HepG2 (cell line): ENCODE results near the gene LIMS2. TPM values are rescaled to one million over a fixed set of nuclear protein-coding genes. Genes with fewer than 3 reads are reported as not detected.

Experiments used
- CSRNP1 ChIP-seq: sonication (generic); formaldehyde crosslinking; IDR thresholded peaks from 2 replicates; pipeline ENCODE4 v1.8.1; 2023; ENCODE audit warnings: mild to moderate bottlenecking, missing genetic modification reagents
- GABPB1 ChIP-seq: IDR thresholded peaks from 2 replicates; pipeline ENCODE4 v1.6.1; 2016; ENCODE audit warnings: mild to moderate bottlenecking, missing genetic modification reagents, moderate library complexity, missing compliant biosample characterization
- HIC2 ChIP-seq: sonication (generic); formaldehyde crosslinking; IDR thresholded peaks from 2 replicates; pipeline ENCODE4 v1.9.0; 2022; ENCODE audit warnings: low read depth, missing genetic modification reagents
- MEIS2 ChIP-seq: sonication (generic); formaldehyde crosslinking; IDR thresholded peaks from 2 replicates; pipeline ENCODE4 v1.9.0; 2021; ENCODE audit warnings: mild to moderate bottlenecking, missing genetic modification reagents
- MXD1 ChIP-seq: sonication (generic); formaldehyde crosslinking; IDR thresholded peaks from 2 replicates; pipeline ENCODE4 v1.4.0; 2020; ENCODE audit warnings: mild to moderate bottlenecking, missing genetic modification reagents
- REL ChIP-seq: sonication (generic); formaldehyde crosslinking; conservative IDR thresholded peaks from 2 replicates; pipeline ENCODE4 v1.8.0; 2022; ENCODE audit warnings: mild to moderate bottlenecking, missing genetic modification reagents, moderate library complexity
- REPIN1 ChIP-seq: sonication (generic); formaldehyde crosslinking; IDR thresholded peaks from 2 replicates; pipeline ENCODE4 v1.8.0; 2022; ENCODE audit warnings: missing genetic modification reagents, low read depth, mild to moderate bottlenecking, borderline replicate concordance
- ZFP90 ChIP-seq: sonication (generic); formaldehyde crosslinking; IDR thresholded peaks from 2 replicates; pipeline ENCODE4 v1.8.0; 2022; ENCODE audit warnings: missing genetic modification reagents, mild to moderate bottlenecking, inconsistent platforms, borderline replicate concordance
- ZNF331 ChIP-seq: sonication (generic); formaldehyde crosslinking; IDR thresholded peaks from 2 replicates; pipeline ENCODE4 v1.4.0; 2020; ENCODE audit warnings: missing genetic modification reagents
- ZNF343 ChIP-seq: sonication (generic); formaldehyde crosslinking; IDR thresholded peaks from 2 replicates; pipeline ENCODE4 v1.4.0; 2020; ENCODE audit warnings: mild to moderate bottlenecking, missing genetic modification reagents
- ZNF724P ChIP-seq: sonication (generic); formaldehyde crosslinking; IDR thresholded peaks from 2 replicates; pipeline ENCODE4 v1.8.0; 2022; ENCODE audit warnings: missing genetic modification reagents, borderline replicate concordance
- ZXDC ChIP-seq: sonication (generic); formaldehyde crosslinking; IDR thresholded peaks from 2 replicates; pipeline ENCODE4 v1.5.0; 2020; ENCODE audit warnings: mild to moderate bottlenecking, missing genetic modification reagents
- polyA plus RNA-seq, 8 experiments: library from polyadenylated mRNA; depleted of rRNA in 3 of 8; stranded (reverse) in 7 of 8; unstranded in 1 of 8; fragments of >200 nt; fragmentation: Illumina TruSeq in 4 of 8; extraction: Trizol in 4 of 8; gene quantifications; 2 replicates each; pipeline versions ENCODE4 v1.2.1 to v1.2.3, GENCODE V29; 2011 to 2016; ENCODE audit warnings: low read depth in 4 of 8, missing spikeins in 1 of 8, mixed read lengths in 1 of 8; ENCODE audit not compliant: insufficient read depth in 1 of 8
- total RNA-seq, 5 experiments: library from RNA; depleted of rRNA; stranded (reverse); fragments of >200 nt; fragmentation: Illumina TruSeq; extraction: Trizol; gene quantifications; 2 replicates each; pipeline ENCODE4 v1.2.3, GENCODE V29; 2016; ENCODE audit warnings: low read depth in 1 of 5

Gene LIMS2
- total and polyA plus RNA-seq, 2 of the 13 experiments (the other 11 are each of a cell fraction or from before 2014, with no cell fraction given): 1.0 to 1.9 TPM

- TF ChIP-seq ZNF724P (CRISPR knock-in tag): peak; percentile 91
- TF ChIP-seq MXD1 (CRISPR knock-in tag): peak; percentile 41; the same call in 1 of the 2 replicates
- TF ChIP-seq HIC2 (CRISPR knock-in tag): peak; percentile 49; the same call in 1 of the 2 replicates
- TF ChIP-seq REL: no peak
- TF ChIP-seq CSRNP1: 0 out of 2 replicates have a peak, but pooled peaks have one; percentile 8
- no peak; the same call in 1 of the 2 replicates for TF ChIP-seq REPIN1 (CRISPR knock-in tag)
- TF ChIP-seq ZNF331 (CRISPR knock-in tag): peak; percentile 8; the same call in 1 of the 2 replicates
- TF ChIP-seq ZNF343 (CRISPR knock-in tag): no peak
- peak; percentile 73; the same call in 1 of the 2 replicates for TF ChIP-seq ZFP90 (CRISPR knock-in tag)
- TF ChIP-seq GABPB1 (CRISPR knock-in tag): peak; percentile 32; the same call in 1 of the 2 replicates
- peak; percentile 63; the same call in 1 of the 2 replicates for TF ChIP-seq MEIS2
- TF ChIP-seq ZXDC (CRISPR knock-in tag): no peak
Observed at GRCh38 chr2:127640082-127641072, 35.0 kb downstream of the LIMS2 start (continued).
